Glomerular visceral epithelial cell (primary cell): Measurements from ENCODE around the gene ST8SIA6.
"Not testable (repeated sequence)": the region's sequence is repeated elsewhere in the genome, so short reads cannot be mapped to it uniquely, and the experiment has no call there.

ENCODE experiments used
- DNase-seq: peaks from one replicate; pipeline ENCODE4 v3.0.0-alpha.2; 2016; ENCODE audit errors: extremely low spot score

The ST8SIA6 gene, protein sequence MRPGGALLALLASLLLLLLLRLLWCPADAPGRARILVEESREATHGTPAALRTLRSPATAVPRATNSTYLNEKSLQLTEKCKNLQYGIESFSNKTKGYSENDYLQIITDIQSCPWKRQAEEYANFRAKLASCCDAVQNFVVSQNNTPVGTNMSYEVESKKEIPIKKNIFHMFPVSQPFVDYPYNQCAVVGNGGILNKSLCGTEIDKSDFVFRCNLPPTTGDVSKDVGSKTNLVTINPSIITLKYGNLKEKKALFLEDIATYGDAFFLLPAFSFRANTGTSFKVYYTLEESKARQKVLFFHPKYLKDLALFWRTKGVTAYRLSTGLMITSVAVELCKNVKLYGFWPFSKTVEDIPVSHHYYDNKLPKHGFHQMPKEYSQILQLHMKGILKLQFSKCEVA

DNA sequence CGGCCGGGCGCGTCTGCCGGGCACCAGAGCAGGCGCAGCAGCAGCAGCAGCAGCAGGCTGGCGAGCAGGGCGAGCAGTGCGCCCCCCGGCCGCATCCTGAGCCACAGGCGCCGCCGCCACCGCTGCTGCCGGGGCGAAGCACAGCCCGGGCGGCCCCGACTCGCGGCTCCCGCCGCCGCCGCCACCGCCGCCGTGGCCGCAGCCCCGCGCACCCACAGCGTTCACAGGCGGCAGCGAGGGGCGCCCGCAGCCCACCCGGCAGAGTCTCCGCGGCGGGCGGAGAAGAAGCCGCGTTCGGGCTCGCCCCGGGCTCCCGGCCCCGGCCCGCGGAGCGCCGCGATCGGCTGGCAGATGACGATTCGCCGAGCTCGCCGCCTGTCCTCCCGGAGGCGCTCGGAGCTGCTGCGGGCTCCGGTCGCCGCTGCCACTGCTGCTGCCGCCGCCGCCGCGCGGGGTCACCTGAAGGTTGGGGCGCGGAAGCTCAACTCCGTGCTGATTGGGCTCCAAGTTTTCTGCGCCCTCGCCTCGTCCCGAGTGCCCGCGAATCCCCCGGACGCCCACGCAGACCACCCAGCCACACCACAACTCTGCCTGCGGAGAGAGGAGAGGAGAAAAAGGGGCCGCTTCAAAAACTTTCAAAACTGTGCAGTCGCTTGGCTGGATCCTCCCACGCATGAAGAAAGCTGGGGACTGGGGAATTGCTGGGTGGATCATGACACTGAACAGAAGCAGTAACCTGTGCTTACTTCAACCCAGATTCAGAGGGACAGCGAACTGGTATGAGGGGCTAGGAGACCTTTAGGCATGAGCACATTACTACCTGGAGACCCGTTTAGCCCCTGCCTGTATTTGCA lies at the start of gene ST8SIA6:
Gene ST8SIA6, minus strand, starts transcription at position 435 of the 854 bp plus-strand sequence. Its CDS starts 340 bp downstream, at position 95.
- DNase-seq, result peak; percentile 47

DNA sequence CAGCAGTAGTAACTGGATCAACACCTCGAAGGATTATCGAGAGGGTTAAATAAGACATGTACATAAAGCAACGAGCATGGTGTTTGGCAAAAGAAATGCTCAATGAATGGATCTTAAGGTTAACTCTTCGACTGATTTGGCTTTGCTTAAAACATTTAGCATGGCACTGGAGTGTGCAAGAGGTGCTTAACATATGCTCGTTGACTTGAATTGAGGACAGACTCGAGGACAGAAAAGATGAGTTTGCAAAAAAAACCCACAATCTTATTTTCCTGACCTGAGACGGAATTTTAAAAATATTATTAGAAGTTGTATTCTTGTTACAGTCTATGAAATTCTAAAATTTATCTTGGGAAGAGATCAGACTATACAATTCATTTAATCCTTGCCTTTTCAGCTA lies 49.4 kb upstream of the ST8SIA6 start:
- DNase-seq, result no peak

DNA sequence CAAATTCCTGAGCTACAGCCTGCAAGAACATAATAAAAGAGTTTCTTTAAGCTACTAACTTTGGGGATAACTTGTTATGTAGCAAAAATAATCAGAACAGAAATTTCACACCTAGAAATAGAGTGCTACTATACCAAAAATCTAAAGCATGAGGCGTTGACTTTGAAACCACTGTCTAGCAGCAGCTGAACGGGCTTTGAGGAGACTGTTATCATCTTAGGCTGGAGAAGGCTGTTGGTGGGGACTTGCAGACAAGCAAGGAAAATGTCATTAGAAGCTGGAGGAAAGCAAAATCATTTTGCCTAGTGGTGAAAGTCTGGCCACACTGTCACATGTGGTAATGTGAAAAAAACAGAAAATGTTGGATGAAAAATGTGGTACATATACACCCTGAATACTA lies 48.4 kb upstream of the ST8SIA6 start:
- no peak for DNase-seq

DNA sequence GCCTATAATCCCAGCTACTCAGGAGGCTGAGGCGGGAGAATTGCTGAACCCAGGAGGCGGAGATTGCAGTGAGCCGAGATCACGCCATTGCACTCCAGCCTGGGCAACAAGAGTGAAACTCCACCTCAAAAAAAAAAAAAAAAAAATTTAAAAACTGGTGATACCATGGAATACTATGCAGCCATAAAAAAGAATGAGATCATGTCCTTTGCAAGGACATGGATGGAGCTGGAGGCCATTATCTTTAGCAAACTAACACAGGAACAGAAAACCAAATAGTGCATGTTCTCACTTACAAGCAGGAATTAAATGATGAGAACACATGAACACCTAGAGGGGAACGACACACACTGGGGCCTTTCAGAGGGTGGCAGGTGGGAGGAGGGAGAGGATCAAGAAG lies 44.6 kb upstream of the ST8SIA6 start:
- not testable (repeated sequence) for DNase-seq

DNA sequence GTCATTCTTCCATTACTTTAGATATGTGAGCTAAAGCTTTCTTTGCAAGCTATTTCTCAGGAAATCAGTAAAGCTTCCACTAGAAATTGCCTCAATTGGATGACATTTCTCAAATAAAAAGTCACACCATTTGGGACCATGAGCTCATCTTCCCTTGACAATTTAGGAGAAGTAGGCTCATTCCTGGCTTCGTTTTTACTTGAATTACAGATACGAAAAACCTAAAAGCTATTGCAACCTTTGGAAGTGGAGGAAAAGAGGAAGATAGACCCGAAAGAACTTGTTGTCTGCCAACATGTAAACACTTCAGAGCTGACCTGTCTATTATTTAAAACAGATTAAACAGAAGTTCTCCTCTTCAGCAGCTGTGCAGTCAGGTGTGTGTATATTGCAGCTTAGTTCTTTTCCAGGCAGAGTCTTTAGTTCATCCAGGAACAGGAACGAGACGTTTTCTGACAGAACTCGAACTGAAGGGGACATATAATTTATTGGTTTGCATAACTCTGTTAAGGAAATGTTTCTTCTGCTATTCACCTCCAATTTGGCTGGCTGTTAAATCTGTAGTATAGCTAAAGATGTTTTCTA lies 43.1 kb upstream of the ST8SIA6 start:
- DNase-seq, result no peak

DNA sequence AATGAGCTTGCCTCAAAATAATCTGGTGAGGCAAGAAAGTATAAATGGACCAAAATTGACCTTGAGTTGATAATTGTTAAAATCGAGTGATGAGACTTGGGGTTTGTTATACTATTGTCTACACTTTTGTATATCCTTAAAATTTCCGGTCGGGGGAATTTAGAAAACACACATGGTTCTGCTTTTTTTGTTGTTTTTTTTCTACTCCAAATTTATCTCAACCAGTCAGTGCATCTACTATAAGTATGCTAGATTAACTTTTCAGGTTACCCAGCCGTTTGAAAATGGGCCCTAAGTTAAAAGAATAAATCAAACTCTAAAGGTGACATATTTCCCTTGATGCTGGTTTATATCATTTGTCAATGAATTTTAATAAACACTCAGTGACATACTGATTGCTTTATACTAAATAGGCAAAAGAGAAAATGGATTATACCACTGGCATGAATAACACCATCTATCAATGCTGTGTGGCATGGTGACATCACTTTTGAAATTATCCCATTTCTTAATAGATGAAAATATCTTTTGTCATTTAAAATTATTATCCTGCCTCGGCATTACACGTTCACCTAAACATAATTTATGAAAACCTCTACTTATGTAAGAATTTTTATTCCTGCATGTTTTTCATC lies 40.3 kb upstream of the ST8SIA6 start:
- no peak for DNase-seq

DNA sequence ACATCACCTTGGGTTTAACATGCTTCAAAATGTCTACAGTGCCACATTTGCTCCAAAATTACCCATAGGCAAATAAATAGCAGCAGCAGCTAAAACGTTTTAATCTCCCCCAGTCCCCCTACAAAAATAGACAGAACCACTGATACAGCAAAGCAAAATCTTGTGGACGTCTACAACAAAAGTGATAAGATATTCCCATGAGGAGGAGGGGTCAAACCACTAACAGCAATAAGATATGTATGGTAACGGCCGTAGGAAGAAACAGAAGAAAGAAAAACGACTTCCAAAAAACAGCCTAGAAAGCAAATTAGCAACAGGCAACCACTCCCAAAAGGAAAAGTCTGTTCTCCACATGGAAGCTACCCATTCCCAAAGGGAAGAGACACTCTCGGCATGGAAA lies 34.5 kb upstream of the ST8SIA6 start:
- no peak for DNase-seq

DNA sequence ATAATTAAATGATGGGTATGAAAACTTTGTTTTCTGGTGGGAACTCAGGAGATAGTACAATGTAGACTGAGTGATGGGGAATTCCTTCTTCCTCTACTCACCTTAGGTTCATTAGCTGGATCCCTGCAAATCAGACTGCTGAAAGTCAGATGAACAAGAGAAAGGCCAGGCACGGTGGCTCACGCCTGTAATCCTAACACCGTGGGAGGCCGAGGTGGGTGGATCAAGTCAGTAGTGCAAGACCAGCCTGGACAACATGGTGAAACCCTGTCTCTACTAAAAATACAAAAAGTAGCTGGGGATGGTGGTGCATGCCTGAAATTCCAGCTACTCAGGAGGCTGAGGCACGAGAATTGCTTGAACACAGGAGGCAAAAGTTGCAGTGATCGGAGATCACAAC lies 28.7 kb upstream of the ST8SIA6 start:
- no peak for DNase-seq

DNA sequence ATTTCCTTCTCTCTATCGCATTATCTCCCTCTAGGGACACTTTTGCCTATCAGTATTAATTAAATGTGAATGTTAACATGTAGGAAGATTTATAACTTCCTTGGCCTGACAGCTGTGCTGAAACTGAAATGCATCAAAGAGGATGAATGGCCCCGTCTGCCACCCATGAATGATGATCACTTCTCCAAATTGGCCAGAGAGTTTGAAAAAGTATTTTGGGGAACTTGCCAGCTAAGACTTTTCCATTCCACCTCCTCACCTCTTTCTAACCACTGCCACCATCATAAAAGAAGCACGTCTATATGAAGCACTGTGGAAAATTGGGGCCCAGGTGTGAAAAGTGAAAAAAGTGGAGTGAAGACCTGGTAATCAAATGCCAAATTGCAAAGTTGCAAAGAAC lies 25.4 kb upstream of the ST8SIA6 start:
- no peak for DNase-seq

DNA sequence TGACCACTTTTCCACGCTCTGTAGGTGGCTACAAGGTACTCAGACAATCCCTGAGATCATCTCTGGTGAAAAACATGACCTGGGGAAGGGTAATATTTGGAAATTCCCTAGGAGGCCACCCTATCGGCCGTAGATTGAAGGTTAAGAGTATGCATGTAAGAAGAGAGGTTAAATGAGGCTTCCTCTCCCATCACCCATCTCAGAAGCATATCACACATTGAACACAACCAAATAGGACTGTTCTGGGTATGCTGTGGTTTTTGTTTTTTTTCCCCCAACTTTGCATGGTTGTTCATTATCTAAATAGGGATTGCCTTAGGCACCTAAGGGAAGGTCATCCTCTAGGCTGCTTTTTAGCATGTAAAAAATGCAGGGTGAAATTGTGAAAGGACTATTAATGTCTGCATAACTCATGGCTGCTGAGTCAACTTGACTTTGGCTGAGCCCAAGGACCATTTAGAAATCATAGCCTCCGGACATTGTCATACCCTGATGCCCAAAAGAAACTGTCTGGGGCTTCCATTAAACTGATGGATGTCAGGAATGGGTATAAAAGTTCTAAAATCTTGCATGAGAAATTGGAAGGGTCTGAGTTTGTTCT lies 24.7 kb upstream of the ST8SIA6 start:
- DNase-seq, result no peak

DNA sequence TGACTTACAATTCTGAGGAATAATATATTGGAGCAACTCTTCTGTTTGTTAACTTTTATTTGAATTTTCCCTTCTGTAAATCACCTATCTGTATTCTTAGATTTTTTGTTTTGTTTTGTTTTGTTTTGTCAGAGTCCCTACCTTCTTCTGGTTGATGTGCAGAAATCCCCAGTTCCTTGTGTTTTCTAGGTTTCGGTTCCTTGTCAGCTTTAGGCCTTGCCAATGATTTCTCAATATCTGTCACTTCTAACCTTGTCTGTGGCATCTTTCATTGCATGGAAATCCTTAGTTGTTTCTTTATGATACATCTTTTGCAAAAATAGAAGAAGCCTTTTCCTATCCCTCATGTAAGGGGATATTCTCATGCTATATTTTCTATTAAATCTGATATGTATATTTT lies 21.7 kb upstream of the ST8SIA6 start:
- DNase-seq, result no peak

DNA sequence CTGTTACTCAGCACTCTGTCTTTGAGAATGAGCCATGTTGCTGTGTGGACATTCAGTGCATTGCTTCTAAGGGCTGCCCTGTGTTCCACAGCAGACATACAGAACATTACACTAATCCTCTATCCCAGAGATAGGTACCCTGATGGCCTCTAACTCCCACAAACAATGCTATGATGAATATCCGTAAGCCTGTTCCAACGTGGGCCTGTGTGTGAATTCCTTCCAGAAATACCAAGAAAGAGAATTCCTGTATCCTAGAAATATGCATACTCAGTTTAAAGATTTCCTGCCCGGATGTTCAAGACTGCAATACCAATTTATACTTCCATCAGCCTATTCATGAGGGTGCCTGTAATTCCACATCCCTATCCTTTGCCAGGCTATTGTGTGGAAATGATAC lies 21.3 kb upstream of the ST8SIA6 start:
- no peak for DNase-seq

DNA sequence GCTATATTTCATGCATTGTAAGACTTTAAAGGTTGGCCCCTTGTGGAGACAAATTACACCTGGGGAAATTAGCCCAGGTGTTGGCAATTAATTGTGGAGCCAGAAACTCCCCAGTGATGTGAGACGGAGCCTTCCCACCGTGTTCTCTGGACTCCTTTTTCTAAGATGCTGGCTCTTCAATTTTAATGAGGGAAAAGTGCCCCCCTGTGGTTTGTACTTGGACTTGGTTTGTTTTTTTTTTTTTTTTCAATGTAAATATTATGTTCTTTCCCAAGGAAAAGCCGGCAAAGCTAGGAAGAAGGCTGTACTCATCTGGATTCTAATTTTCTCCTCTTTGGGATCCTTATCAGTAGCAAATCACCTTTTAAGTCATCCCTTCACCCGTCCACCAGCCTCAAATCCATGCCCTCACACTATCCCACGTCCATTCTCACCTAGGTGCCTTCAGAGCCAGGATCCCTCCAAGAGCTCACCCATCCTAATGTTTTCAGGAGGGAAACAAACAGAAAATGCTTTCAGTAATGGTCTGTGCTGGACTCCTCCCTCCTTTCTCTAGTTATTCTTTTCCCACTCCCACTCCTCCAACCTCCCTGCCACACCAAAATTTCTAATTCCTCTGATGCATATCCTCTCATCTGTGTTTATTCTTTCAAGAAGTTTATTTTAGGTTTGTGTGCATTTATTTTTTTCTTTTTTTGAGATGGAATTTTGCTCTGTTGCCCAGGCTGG lies 20.4 kb upstream of the ST8SIA6 start:
- no peak for DNase-seq

DNA sequence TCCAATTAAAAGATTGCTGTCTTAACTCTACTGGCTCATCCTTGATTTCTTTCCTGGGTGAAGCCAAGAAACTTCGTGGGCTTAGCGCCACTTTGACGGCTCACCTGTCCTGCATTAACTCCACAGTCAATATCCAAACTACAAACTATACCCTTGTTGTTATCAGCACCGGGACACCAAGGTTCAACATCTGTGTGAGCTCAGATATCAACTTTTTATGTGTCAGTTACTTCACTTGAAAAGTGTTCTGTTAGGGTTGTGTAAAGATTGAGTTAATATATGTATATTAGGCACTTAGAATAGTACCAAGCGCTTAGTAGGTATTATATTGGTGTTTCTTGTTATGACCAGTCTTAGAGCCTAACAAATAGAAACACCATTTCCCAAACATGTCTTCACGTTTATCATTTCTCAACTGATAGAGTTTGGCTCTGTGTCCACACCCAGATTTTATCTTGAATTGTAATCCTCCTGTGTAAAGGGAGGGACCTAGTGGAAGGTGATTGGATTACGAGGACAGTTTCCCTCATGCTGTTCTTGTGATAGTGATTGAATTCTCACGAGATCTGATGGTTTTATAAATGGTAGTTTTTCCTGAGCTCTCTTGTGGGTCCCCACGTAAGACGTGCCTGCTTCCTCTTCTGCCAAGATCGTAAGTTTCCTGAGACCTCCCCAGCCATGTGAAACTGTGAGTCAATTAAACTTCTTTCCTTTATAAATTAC lies 19.0 kb upstream of the ST8SIA6 start:
- DNase-seq, result no peak

DNA sequence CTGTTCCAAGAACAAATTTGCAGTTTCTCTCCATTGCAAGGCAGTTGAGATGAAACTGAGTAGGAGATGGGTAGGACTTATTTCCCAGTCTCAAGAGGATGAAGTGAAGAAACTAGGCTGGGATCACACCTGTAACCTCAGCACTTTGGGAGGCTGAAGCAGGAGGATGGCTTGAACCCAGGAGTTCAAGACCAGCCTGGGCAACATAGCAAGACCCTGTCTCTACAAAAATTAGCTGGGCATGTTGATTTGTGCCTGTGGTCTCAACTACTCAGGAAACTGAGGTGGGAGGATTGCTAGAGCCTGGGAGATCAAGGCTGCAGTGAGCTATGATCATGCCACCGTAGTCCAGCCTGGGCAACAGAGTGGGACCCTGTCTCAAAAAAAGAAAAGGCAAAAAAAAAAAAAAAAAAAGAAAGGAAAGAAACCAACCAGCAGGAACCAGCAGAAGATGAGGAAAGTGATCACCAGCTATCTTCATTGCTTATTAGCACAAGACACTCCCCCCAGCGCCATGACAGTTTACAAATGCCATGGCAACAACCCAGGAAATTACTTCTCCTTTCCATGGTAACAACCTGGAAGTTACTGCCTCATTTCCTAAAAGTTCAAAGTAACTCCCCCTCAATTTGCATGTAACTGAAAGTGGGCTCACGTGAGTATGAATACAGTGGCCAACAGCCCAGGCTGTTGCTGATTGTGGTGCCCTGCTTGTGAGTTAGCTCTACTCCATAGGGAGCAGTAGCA lies 18.3 kb upstream of the ST8SIA6 start:
- DNase-seq, result no peak

DNA sequence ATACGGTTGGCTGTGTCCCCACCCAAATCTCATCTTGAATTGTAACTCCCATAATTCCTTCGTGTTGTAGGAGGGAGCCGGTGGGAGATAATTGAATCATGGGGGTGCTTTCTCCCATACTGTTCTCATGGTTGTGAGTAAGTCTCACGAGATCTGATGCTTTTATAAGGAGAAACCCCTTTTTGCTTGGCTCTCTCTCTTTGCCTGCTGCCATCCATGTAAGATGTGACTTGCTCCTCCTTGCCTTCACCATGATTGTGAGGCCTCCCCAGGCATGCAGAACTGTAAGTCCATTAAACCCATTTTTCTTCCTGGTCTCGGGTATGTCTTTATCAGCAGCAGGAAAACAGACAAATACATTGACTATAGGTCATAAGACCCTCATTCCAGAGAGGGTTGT lies 15.9 kb upstream of the ST8SIA6 start:
- no peak for DNase-seq

DNA sequence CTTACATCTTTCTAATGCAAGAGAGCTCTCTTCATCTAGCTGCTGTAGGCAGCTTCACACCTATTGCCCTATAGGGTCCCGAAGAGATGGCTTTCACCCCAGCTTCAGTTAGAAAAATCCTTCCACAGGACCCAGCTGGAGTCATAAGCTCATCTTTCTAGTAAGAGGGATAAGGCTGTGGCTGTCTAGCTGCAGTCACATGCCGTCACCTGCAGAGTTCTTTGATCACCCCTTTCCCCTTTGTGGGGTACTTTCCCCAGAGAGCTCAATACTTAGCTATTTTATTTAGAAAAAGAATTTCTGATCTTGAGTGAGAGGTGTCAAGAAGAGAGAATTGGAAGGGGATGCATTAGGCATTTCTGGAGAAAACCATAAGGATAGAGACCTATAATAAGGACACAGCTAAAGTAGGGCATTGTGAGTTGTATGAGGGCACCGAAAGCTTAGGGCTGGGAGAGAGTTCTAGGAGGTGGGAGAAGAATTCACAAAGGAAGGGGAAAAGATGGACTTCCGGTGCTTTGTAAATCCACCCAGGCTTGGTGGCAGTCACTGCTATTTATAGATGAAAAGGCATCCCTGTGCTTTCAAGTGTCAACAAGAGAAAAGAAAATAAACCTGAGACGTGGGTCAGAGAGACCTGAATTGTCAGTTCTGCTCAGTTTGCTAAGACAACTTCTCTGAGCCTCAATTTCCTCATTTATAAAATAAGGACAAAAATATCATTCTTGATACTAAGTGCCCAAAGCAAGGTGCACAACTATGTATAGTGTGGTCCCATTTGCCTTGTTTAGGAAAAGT lies 11.1 kb upstream of the ST8SIA6 start:
- no peak for DNase-seq

DNA sequence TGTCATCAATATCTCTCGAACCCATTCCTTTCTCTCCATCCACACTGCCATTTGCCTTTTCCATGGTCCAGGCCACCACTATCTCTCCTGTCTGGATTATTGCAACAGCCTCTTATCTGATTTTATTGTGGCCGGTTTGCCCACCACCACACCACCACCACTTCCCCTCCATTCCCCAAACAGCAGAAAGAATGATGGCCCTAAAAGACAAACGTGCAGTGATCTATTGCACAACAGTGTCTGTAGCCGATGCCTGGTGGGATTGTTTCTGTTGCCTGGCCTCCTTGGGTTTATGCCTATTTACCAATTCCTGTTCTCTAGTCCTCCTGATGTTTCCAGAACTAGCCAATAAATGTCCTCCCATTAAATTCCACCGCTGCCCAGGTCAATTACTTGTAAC lies 10.2 kb upstream of the ST8SIA6 start:
- no peak for DNase-seq

DNA sequence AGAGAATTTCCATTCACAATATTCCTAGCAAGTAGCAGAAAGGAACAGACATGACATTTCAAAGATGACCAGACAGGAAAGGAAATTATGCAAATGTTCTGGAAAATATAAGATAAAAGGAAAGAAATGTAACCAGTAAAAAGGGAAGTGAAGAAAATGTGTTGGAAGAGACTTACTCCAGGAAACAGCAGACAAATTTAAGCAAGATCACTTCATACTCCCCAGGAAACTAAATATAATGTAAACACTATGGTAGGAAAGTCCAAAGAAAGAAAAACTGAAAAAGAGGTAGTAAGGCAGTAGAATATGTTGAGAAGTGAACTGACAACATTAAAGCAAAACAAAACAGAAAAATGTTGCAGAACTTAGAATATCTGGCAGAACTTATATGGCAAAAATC lies 6.4 kb upstream of the ST8SIA6 start:
- DNase-seq, result no peak
